ENCODE measurements around the gene CAMKK1. TPM values are rescaled to one million over a fixed set of nuclear protein-coding genes. Genes with fewer than 3 reads are reported as not detected.

CAMKK1 gene
- polyA plus RNA-seq (2013, experiment 1 of 2; ENCODE audit: insufficient read length): 4.9 TPM
- 3.6 TPM for polyA plus RNA-seq (2013, experiment 2 of 2; ENCODE audit: insufficient read length)

DNA sequence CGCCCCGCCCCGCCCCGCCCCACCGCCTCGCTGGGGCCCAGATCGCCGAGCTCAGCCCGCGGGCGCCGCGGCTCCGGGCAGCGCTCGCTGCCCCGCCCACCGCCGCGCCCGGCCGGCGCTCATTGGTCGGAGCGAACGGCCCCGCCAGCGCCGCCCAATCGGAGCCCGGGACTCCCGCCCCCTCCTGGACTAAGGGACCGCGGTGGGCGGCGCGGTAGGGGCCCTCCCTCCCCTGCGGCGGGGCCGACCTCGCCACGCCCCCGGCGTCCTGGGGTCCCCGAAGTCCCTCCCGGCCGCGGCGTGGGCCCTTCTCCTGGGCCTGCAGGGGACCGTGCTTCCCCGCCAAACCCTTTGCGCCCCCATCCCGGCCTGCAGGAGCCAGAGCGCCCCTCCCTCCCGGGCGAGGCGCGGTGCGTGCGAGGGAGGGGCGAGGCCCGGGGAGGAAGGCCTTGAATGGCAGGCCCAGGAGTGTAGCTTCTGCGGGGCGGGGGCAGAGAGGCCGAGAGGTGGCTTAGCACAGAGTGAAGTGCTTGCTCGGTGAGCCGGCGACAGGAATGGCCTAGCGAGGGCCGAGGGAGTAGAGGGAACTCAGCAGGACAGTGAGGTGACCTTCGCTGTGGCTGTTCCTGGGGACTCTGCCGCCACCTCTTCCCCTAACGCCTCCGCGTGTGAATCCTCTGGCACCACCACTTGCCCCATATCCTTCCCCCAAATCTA is at the start of gene CAMKK1:
Gene CAMKK1 (minus strand): TSS at position 51 of the 717 bp plus-strand sequence. CDS start 7,366 bp downstream, outside the sequence.
- DNase-seq: peak; percentile 86

DNA sequence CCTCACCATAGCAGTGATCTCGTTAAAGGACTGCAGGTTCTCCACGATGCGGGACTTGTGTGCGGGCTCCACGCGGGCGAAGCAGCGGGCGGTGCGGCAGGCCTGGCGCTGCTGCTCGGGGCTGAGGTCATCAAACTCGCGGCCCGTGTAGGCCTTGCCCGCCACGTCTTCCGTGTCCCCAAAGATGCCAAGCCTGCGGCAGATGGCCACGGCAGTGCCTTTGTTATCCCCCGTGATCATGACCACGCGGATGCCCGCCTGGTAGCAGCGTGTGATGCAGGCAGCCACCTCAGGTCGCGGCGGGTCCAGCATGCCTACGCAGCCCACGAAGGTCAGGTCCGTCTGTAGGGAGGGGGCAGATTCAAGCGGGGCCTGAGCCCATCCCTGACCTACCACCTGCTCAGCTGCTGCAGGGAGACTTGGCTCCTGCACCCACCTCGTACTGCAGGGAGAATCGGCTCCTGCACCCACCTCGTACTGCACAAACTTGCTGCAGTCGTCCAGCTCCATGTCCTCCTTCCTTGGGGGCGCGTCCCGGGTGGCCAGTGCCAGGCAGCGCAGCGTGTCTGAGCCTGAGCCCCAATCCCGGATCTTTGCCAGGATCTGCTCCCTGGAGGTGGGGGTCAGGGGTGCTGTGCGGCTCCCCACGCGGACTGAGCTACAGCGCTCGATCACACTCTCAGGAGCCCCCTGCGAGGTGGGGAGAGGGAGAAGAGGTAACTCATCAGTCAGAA is 48.3 kb upstream of the CAMKK1 start:
- no peak for DNase-seq

DNA sequence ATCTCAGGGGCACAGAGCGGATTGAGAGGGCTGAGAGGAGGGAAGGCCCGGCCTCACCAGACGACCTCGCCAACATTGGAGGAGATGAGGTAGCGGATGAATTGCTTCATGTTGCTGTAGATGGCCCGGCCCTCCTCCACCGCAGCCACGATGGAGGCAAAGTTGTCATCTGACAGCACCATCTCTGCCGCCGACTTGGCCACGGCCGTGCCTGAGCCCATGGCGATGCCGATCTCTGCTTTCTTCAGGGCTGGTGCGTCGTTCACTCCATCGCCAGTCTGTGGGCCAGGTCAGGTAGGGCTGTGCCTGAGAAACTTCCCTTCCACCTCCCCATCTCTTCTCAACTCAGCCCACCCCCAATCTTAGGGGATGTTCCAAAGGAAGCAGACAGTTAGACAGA is 44.5 kb upstream of the CAMKK1 start:
- no peak for DNase-seq

DNA sequence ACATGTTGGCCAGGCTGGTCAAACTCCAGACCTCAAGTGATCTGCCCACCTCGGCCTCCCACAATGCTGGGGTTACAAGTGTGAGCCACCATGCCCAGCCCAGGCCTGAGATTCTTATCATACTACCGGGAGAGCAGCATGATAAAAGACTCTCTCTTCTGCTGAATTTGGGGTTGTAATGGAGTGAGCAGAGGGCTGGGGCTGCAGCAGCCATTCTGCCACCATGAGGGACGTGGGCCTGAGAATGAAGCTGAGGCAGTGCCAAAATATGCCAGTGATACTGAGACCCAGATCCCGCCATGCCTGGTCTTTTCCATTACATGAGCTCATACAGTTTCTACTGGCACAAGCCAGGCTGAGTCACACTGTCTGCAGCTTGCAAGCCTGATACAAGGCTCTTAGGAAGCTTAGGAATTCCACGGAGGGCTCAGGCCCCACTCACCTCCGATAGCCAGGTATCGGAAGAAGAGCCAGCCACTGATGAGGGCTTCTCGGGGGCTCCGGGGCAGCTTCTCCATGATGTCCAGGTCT is 43.0 kb upstream of the CAMKK1 start:
- DNase-seq: peak; percentile 39

DNA sequence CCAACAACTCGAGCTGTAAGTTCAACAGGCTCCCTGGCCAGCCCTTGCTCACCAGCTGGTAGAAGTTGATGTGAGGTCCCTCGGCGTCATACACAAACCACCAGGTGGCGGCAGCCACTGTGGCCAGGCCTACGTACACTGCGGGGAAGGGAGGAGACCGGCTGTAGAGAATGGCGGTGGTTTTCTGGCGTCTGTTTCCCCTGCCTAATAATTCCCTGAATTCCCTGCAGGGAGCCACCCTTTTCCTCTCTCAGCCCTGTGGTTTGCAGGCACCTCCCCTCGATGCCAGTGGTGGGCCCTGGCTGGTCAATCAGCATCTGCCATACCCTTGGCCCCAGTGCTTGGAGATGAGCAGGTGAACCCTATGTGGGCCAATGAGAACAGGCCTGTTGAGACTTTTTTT is 42.3 kb upstream of the CAMKK1 start:
- DNase-seq: peak; percentile 64

DNA sequence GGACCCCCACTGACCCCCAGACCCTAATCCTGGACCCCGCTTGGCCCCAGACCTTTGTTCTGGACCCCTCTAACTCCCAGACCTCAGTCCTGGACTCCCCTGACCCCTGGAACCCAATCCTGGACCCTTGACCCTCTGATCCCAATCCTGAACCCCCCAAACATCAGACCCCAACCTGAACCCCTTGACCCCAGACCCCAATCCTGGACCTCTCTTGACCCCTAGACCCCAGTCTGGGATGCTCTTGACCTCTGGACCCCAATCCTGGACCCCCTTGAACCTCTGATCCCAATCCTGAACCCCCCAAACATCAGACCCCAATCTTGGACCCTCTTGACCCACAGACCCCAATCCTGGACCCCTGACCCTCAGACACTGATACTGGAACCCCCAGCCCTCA is 36.9 kb upstream of the CAMKK1 start:
- no peak for DNase-seq

DNA sequence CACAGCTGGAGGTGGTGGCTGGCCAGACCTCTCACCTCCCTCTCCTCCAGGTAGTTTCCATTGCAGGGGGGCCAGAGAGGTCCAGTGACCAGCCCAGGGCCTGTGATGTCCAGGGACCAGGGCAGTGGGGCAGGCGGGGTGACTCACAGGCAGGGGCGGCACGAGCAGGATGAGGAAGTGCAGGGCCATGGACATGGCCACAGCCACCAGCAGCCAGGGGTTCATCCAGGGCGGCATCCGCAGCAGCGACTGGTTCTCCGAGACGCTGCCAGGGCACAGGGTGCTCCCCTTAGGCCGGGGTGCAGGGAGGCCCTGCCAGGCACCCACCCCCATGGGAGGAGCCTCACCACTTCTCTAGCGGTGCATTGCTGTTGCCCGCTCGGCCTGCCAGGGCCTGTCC is 36.3 kb upstream of the CAMKK1 start:
- no peak for DNase-seq

DNA sequence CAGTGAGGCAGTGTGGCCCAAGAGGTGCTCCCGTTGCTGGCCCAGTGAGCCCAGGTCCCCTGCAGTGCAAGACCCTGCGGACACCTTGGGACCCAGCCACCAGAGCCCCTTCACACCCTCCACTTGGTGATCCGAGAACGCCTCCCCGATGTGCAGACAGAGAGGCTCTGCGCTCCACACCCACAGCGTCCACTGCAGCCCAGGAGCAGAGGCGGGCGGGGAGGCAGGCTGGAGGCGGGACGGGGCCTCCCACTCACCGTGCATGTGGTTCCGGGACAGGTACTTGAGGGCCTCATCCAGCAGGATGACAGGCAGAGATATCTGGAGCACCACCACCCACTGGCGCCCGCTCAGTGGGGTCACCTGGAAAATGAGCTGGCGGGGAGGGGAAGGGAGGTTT is 35.6 kb upstream of the CAMKK1 start:
- DNase-seq: no peak

DNA sequence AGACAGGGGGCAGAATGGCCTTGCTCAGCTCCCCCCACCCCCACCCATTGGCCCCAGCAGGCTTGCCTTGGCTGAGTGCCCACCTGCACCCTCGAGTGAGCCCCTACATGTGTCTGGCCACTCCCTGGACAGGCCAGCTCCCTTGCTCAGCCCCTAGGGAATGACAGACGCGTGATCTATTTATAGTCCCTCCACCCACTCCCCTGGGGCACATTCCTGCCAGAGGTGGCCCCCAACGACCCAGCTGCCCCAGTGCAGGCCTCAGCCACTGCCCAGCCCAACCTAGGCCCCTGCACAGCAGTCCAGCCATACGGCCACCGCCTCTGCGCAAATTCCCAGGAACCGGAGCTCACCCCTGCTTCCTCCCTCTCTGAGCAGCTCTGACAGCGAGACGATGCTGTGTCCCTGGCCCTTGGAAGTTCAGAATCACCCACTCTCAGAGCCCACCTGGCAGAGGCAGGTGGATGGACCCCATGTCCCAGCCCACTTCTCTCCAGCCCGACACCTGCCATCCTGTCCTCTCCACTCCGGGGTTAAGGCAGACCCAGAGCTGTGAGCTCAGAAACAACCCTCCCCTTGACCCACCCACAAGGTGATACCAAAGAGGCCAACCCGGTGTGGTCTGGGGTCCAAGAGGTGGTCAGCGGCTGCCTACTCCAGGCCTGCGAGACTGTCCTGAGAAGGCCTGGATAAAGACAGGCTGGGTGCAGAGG is 34.9 kb upstream of the CAMKK1 start:
- DNase-seq: peak; percentile 27

DNA sequence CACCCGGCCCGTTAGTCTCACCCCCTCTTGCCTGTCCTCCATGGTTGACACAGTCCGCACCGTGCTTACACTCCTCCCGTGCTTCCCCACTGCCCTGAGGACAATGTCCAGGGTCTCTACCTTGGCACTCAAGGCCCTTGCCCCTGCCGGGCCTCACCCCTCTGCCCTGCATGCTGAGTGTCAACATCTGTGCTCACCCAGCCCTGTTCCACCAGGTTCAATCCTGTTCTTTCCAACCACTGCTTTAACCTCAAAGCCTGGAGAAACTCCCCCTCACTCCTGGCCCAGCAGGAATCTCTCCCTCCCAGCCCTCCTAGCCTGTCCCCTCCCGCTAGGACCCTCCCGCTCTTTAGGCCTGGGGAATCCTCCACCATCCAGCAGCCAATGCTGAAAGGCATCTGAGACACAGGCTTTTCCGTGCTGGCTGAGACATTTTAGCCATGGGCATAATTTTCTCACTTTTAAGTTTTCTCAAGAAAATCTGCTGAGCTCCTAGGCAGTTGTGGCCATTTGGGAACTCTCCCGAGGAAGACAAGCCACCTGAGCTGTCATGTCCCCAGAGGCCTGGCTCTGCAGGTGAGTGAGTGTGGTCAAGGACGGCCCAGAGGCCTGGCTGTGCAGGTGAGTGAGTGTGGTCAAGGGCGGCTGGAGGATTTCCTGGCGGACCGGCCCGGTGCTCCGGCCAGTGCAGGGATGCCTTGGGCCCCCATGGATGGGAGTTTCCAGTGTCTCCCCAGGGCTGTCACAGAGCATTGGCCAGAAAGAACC is 34.2 kb upstream of the CAMKK1 start:
- DNase-seq: no peak

DNA sequence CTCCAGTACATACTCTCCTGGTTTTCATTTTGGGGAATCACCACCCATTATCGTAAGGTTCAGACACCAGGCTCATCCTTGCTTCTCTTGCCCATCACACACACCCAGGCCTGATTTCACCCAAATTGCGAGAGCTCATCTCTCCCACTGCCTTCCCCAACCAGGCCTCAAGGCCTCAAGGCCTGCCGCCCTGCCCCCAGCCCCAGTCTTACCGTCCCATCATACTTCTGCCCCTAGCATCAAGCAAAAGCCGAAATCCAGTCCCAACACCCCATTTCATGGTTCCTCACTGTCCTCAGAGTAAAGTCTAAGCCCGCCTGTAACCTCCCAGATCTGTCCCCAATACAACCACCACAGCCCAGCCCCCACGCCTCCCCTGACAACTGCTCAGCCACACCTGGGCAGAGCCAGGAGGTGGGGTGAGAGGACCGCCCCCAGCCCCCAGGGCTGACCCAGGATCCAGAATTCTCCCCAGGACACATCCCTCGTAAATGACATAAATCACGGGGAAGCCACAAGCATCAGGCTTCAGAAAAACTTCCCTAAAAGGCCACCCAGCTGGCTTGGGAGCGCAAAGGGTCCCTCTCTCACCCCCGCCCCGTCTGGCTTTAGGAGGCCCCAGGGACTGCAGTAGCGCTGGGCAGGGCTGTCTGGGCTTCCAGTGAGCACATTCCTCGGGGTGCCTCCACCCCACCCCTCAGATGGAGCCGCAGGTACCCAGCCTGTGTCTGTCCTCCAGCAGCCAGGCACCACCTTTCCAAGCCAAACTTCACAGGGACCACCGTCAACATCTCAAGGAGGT is 33.0 kb upstream of the CAMKK1 start:
- DNase-seq: no peak

DNA sequence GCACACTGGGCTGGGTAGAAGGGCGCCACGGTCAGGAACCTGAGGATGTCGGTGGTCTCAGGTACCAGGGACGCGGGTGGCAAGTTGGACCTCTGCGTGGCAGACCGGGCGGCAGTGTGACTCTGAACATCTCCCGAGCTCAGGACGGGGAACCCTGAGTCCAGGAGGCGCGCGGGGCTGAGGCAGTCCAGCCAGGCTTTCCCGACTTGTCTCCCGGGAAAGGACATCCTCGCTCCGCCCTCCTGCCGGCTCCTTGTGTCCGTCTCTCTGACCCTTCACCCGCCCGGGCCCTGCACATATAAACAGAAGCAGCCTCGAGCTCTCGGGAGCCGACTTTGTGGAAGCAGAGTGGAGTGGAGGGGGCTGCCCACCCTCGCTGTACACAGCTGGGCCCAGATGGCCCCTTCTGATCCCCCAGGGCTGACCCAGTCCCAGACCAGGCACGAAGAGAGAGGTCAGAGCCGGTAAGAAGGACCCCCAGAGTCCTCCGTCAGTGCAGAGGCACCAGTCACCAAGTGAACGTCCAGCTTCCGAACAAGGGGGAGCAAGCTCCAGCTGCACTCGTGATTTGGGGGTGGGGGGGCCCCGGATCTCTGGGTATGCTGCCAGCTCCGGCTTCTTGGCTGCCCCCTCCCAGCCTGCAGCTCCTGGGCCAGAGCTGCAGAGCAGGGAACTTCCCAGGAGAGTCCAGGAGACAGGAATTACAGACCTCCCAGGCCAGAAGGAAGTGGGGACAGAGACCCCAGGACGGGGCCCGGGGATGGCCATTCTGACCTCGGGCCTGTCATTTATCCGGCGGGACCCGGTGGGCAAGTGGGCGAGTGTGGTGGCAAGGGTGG is 31.9 kb upstream of the CAMKK1 start:
- DNase-seq: no peak

DNA sequence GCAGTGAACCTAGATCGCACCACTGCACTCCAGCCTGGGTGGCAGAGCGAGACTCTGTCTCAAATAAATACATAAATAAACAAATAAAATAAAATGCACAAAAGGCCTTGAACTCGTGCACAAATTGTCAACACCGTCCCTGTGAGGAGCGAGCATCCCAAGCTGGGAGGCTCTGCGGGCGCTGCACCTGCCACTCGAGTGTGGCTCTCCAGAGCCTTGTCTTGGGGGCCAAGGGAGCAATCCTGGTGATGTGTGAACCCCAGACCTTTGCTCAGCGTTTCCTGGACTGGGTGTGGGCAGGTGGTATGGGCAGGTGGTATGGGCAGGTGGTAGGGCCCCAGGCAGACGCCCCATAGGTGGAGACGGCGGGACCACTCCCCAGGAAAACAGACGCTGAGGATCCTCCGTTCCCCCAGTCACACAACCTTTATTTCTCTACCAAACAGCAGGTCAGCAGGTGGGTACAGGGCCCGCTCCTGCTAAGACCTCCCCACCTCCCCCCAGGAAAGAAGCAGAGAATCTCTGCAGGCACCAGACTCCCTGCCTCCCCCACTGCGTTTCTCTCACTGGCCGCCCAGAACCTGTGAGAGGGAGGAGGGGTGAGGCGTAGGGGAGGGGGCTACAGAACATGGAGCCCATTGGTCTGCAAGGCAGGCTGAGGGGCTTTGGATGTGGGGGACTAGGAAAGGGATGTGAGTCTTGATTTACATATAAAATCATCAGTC is 30.8 kb upstream of the CAMKK1 start:
- DNase-seq: no peak

DNA sequence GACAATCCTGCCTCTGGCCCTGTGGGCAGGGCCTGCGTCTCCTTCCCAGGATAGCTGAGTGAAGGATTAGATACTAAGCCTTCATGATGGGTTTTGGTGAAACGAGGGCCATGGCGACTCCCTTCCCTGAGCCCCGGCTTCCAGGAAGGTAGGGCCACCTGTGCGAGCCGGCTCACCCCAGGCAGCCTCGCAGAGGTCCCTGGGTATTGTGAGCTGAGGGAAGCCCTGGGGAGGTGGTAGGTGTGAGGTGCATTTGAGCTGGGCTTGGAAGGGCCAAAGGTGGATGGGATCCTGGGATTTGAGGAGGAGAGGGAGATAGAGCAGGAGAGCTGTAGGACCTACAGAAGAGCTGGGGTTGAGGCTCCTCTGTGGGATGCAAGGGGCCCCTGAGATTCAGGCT is 29.9 kb upstream of the CAMKK1 start:
- no peak for DNase-seq

DNA sequence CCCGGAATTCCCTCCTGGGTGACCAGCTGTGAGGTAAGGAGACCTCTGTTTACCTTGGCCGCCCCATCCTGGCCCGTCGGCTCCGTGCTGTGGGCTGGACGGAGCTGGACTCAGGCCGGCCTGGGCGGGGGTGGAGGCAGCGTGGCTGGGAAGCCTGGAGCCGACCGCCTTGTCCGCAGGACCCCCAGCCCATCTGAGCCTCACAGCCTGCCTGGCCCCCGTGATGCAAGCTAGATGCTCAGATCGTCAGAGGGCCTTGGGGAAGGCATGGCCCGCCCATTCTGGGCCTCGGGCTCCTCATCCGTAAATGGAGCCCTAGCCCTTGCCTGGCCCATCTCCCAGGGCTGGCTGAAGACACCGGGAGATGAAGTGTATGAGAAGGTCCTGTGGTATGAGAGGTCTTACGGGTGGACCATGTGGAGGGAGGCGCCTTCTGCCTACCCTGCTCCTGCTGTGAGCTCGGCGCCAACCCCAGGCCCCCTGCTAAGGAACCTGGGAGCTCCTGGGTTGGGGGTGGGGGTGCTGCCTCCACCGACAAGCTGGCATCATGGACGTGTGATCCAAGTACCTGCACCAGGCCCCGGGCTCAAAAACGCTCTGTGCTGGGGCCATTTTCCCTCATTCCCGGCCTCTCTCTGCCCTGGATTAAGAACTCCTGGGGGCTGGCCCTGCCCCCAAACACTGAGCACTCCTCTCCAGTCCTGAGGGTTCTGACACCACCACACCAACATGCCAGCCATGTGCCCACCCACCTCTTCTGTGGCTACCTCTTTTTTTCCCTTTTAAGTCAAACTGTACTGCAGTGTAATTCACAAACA is 28.9 kb upstream of the CAMKK1 start:
- DNase-seq: no peak

DNA sequence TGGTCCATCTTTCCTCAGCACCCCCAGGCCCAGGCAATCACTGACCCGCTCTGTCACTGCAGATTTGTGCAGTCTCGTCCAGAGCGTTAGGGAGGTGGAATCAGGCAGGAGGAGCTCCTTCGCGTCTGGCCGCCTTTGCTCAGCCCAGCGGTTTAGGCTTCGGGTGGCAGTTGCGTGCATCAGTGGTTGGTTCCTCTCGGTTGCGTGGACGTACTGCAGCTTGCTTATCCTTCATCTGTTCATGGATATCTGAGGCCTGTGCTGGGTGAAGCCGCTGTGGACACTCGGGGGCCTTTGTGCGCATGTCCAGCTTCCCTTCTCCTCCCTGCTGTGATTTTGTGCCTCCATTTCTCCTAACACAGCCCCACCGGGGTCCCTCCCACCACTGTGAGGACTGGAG is 28.2 kb upstream of the CAMKK1 start:
- no peak for DNase-seq

DNA sequence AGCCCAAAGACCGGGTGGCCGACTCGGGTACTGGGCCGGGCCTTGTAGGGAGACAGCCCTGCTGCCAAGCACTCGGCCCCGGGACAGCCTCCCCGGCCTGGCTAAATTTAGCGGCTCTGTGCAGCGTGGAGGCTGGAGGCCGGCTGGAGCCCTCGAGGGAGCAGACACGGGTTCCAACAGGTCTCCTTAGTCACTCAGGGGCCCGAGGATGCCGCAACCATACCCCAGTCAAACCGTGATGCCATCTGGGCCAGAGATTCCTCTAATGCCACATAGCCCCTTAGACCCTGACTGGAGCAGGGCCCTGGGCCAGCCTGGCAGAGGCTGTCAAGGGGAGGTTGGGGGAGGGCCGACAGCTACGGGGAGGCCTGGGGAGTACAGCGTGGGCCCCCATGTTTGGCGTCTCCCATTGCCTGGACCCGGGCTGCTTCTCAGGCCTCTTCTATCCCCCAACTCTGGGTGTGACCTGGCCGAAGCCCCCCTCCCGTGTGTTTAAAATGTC is 26.3 kb upstream of the CAMKK1 start:
- no peak for DNase-seq

DNA sequence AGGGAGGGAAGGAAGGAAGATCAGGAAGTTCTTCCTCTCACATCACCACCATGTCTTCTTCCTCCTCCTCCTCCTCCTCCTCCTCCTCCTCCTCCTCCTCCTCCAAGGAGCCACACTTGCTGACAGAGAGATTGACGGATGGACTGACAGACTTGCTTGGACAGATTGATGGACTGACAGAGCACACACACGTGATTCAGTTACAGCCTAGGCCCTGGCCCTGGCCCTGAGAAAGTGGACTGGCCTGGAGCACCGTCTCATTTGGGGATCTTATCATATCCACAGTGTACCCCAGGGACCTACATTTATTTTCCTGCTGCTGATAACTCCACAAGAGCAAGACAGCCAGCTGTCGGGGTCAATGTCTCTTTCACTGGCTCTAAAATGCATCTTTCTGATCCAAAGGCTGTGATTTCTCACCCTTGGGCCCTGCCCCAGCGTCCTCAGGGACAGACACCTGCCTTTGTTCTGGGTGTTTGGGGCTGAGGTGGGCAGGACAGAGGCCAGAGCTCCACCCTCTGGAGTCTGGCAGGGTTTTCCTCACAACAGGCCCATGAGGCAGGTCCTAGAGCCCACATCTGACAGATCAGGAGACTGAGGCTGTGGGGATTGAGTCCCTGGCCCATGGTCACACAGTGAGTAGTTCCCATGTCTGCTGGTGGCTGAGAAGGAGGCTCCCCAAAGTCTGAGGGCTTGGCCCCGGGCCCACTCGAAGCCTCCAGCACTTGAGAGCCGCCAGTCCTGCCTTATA is 25.7 kb upstream of the CAMKK1 start:
- no peak for DNase-seq

Measured in fibroblast of skin of back (primary cell).